GM19023 (cell line): ENCODE results near the gene HTR3C.
A peak's percentile ranks its signal among the peaks of the same experiment; 100 is the strongest.
"Not testable (repeated sequence)": the region's sequence is repeated elsewhere in the genome, so short reads cannot be mapped to it uniquely, and the experiment has no call there.

ENCODE experiments used
- ATAC-seq: cut with Tn5 transposase; IDR thresholded peaks from one replicate; pipeline ENCODE4 v1.9.1; 2021; ENCODE audit warnings: mild to moderate bottlenecking, moderate library complexity; ENCODE audit not compliant: unreplicated experiment

Gene HTR3C, protein sequence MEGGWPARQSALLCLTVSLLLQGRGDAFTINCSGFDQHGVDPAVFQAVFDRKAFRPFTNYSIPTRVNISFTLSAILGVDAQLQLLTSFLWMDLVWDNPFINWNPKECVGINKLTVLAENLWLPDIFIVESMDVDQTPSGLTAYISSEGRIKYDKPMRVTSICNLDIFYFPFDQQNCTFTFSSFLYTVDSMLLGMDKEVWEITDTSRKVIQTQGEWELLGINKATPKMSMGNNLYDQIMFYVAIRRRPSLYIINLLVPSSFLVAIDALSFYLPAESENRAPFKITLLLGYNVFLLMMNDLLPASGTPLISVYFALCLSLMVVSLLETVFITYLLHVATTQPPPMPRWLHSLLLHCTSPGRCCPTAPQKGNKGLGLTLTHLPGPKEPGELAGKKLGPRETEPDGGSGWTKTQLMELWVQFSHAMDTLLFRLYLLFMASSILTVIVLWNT

DNA sequence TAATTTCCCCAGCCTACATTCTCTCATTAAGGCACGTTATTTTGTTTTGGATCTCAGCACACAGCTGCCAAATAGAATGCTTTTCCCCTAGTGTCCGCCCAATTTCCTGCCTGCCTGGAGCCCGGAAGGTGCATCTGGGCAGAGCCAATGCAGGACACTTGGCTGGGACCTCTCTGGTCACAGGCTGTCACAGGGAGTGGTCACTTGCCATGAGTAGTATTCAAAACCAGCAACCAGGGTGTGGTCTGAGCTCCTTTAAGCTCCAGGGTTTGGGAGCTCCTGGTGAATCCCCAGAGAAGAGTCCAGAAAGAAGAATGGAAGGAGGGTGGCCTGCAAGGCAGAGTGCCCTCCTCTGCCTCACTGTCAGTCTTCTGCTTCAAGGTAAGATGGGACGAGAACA is at the start of gene HTR3C:
TSS of gene HTR3C (plus strand) at position 281 of the 400 bp plus-strand sequence. CDS start at position 315, 34 bp downstream.
- no peak for ATAC-seq

DNA sequence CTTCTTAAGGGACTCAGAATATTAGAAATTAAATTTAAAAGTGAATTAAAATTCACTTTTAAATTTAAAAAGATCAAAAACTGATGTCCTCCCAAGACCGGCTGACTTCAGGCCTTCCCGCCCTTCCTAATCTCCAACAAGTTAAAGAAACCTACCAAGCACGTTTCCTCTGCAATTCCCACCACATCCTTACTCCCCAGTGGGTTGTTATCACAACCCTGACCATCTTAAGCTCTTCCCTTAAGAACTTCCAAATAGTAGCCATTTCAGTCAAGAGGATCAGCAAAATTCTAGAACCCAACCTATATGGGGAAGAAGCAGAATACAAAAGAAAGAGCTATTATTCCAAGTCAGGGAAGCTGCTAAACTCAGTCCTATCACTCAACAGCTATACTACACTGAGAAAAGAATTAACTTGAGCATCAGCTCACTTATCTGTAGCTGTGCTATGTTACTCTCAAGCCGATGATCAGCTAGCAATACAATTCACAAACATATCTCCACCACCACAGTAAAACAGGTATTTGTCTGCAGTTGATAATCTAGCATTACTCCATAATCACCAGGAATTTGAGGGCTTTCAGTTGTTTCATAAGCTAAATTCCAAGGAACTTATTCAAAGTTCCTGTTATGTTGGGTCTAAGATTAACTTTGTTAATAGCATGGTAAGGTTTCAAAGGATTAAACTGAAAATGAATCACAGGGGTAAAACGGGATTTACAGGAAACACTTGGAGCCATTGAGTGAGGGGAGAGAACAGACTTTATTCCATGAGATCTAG is 49.5 kb upstream of the HTR3C start:
- ATAC-seq, result no peak

DNA sequence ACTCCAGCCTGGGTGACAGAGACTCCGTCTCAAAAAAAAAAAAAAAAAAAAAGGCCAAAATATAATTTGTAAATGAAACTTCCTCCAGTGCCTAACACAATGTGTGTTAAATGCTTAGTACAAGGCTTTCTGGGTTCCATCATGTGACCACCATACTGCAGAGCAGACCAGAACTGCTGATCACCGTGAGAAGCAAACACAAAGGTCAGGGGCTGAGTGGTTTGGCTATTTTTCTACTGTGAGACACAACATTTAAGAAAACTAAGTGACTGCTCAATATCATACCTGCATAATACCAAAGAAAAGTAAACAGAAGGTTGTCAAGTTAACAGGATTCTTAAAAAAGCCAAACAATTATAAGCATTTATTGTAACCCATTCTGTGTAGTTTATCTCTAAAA is 48.4 kb upstream of the HTR3C start:
- ATAC-seq, result no peak

DNA sequence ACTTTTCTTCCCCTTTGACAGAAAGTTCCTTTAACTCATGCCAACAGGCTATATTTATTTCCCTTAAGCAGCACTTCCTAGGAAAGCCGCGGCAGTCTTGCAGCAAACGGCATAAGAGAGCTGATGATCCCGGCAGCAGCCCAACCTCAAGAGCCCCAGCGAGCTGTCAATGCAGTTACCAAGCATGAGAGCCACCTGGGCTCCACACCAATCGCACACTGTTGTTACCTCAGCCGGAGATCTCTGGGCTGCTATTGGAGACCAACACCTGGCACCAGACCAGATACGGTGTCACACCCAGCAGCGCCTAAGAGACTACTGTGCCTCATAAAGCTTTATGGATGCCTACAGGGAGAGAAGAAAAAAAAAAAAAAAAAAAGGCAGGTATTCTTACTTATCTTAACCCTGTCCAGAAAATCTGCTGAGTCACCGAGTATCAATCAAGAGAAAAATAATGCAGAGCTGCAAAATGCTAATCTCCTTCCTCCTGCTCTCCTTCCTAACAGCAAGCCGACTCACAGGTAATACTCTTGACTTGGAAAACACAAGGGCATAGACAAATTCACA is 46.8 kb upstream of the HTR3C start:
- peak; percentile 83 for ATAC-seq

DNA sequence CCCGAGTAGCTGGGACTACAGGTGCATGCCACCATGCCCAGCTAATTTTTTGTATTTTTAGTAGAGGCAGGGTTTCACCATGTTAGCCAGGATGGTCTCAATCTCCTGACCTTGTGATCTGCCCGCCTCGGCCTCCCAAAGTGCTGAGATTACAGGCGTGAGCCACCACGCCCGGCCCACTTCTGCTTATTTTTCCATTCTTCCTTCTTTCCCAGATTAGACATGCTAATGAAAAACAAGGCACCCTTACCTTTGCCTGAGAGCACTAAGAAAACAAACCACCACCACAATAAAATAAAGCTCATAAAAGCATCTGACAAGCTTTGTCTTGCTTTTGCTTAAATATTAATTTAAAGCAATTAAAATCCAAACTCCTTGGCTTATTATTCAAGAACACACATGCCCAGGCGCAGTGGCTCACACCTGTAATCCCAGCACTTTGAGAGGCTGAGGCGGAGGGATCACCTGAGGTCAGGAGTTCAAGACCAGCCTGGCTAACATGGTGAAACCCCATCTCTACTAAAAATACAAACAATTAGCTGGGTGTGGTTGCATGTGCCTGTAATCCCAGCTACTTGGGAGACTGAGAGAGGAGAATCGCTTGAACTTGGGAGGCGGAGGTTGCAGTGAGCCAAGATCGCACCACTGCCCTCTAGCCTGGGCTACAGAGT is 45.6 kb upstream of the HTR3C start:
- not testable (repeated sequence) for ATAC-seq

DNA sequence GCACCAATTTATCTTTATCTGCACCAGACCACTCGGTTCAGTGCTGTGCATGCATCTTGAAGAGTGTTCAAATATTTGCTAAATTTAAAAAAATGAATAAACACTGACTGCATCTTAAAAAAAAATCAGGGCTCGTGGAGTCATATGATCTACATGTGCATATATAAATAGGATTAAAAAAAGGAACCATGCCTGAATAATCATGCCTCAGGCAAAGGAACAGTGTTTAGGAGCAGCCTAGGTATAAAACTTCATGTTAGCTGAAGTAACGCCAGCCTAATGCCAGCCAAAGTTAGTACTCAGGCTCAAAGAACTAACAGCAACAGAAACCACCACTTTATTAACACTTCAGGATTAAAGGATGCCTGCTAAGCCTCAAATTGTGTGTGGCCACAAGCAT is 44.7 kb upstream of the HTR3C start:
- ATAC-seq, result no peak

DNA sequence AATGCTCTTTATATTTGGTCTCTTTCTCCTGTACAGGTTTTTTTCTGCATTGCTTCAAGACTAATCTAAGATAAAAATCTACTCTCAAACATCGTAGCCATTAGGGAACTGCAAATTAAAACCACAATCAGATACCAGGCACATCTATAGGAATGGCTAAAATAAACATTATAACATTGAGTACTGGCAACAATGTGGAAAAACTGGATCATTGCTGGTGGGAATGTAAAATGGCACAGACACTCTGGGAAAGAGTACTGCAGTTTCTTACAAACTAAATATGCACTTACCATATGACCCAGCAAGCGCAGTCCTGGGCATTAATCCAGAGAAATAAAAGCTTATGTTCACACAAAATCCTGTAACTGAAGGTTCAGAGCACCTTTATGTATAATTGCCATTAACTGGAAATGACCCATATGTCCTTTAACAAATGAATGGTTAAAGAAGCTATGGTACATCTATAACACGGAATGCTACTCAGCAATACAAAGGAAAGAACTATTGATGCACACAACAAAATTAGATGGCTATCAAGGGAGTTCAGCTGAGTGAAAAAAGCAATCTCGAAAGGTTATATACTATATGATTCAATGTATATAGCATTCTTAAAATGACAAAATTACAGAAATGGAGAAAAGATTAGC is 41.5 kb upstream of the HTR3C start:
- no peak for ATAC-seq

DNA sequence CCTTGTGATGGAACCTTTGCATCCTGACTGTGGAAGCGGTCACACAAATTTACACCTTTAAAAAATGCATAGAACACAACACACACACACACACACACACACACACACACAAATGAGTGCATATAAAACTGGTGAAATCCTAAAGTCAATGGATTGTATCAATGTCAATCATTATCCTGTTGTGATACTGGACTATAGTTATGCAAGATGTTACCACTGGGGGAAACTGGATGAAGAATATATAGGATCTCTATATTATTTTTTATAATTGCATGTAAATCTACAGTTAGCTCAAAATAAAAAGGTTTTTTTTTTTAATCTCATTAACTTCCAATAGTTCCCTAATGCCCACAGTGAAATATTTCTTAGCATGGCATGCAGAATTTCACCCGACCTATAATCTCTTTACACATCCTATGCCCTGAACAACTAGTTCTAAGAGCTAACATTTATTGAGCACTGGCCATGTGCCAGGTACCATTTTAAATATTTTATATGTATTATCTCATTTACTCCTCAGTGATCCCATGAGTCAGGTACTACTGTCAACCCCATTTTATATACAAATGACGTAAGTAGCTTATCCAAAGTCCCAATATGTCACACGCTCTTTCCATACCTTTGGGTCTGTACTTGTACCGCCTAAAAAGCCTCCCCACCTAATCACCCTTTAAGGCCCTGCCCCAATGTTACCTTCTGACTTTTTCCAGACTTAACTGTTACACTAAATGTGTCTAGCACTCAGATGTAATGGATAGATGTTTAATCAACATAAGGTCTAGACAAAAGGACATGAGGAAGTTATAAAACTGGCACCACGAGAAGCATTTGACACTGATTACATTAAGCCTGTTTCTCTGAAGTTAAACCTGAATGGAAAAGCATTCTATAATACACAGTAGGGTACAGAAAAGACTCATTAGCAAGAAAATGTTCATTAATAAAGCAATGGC is 40.6 kb upstream of the HTR3C start:
- no peak for ATAC-seq

DNA sequence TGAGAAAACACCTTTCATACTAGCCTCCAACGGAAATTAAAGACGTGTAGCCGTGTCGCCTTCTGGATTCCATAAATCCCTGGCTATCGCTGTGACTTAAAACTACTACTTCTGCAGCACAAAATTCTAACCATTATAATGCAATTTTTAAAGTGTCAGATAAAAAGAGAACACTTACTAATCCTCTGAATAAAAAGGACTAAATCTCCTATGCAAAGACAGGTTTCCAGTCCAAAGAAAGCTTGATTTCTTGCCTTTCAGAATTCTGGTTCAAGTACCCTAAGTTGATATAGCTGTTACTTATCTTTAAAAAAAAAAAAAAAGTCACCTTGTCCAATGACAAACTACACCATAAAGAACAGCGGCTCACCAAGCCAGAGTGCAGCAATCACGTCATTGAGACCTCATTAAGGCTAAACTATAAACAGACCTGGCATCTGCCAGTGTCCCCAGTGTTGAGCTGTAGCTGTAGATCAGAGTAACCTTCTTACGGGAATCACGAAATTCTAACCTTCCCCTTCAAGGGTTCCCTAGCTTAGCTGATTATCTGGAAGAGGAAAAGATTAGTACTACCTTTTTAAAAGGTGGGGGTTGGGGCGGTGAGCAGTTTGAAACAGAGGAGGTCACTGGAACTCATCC is 37.3 kb upstream of the HTR3C start:
- no peak for ATAC-seq

DNA sequence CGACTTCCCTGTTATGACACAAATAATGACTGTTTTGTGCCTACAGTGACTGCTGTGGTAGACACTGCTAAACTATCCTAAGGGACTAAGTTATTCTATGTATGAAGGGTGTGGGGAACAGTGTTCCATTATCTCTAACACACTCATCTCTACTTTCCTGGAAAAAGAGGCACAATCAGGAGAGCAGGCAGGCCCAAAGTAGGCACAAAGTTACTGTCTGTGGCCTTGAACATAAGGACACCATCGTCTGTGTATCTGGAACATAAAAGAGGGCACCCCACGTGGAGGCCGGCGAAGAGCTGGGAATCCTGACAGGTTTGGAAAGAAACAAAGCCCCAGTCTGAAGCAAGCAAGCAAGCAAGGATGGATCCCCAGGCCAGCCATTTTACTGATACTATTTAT is 36.7 kb upstream of the HTR3C start:
- no peak for ATAC-seq

DNA sequence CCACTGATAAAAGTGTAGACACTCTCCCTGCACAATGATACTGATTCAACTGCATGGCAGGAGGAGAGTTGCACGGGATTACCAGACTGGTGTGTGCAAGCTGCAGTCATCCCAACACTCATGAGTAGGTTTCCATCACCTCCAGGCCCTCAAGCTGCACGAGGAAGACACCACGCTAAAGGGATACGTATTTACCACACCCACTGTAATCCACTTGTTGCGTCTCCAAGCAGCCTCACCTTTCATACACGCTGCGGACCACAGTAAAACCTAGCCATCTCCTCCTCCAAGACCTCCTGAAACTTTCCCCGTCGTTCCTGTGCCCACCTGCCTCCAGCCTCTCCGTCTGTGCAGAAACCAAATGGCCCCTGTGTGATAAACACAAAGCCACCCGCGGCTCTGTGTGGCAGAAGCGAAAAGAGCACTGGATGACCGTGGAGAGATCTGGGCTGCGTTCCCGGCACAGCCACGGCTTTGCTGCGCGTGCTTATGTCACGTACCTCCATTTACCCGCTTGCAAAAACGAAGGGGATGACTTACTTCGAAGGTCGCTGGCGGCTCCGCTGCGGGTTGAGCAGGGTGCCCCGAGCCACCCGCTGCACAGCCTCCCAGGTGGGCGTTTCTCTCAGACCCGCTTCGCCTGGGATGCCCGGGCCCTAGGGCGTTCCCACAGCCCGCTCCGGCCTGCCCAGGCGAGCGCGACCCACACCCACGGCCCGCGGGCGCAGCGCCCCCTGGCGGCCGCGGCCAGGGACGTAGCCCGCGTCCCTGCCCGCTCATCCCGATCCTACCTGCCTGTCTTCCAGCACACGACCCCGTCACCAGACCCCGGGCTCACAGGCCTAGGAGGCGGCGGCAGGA is 35.8 kb upstream of the HTR3C start:
- peak; percentile 79 for ATAC-seq

DNA sequence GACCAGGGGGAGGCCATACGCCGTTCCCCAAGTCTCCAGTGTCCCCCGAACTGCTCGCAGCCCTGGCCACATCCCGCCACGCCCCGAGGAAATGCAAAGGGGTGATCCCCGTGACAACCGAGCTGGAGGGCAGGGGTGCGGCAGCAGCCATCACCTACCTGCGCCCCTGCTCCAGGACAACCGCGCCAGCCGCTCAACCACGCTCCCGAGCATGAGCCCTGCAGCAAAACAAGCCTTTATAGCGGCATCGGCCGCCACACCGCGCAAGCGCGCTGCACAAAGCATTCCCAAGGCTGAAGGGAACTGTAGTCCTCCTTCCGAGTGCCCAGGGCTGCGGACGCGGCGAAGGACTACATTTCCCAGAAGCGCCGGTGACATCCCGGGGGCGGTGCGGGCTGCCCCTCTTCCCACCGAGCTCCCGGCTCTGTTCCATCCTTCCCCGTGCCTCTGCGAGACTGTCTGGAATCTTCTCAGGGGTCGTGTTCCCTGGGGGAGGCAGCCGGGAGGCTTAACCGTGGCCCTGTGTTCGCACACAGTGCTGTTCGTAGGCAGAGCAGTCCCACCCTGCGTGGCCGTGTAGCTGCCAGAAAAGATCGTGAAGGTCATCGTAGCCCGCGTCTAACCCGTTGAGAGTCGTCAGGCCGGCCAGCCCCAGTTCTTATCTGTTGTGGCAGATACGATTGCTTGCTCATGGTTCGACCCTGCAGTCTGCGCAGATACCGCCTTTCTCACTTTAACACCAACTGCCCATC is 35.0 kb upstream of the HTR3C start, which contains the start of gene ABCC5:
TSS of gene ABCC5 (minus strand) at position 213 of the 752 bp plus-strand sequence. CDS start 3,492 bp downstream, outside the sequence.
- peak; percentile 97 for ATAC-seq

DNA sequence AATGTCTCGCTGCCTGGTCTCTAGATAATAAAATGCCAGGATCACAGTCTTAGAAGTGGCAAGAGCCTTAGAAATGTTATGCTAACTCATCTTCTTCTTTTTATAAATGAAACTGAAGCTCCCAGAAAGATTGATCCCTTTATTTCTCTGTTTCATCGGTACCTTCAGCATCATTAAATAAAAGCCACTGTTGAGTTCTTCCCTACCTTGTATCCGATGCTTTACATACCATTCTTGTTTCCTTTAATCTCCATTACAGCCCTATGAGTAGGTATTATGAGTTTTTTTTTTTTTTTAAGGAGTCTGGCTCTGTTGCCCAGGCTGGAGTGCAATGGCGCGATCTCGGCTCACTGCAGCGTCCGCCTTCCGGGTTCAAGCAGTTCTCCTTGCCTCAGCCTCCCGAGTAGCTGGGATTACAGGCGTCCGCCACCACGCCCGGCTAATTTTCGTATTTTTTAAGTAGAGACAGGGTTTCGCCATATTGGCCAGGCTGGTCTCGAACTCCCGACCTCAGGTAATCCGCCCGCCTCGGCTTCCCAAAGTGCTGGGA is 34.3 kb upstream of the HTR3C start:
- no peak for ATAC-seq

DNA sequence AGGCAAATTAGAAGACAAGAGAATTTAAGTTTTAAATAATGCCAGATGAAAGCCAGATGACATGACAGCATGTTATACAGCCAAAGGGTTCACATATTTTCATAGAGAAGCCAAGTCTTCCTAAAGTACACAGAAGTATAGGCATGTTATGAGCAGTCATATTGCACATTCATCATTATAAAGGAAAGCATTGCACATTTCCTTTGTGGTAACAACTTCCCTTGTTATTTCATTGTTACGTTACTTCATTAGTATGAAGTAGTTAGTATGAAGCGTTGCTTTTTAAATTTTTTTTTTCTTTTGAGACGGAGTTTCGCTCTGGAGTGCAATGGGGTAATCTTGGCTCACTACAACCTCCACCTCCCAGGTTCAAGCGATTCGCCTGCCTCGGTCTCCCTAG is 30.5 kb upstream of the HTR3C start:
- no peak for ATAC-seq

DNA sequence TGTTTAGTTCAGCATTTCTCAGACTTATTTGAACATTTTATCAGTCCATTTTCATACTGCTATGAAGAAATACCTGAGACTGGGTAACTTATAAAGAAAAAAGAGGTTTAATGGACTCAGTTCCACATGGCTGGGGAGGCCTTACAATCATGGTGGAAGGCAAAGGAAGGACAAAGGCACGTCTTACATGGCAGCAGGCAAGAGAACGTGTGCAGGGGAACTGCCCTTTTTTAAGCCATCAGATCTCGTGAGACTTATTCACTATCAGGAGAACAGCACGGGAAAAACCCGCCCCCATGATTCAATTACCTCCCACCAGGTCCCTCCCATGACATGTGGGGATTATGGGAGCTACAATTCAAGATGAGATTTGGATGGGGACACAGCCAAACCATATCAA is 27.6 kb upstream of the HTR3C start:
- ATAC-seq, result not testable (repeated sequence)

DNA sequence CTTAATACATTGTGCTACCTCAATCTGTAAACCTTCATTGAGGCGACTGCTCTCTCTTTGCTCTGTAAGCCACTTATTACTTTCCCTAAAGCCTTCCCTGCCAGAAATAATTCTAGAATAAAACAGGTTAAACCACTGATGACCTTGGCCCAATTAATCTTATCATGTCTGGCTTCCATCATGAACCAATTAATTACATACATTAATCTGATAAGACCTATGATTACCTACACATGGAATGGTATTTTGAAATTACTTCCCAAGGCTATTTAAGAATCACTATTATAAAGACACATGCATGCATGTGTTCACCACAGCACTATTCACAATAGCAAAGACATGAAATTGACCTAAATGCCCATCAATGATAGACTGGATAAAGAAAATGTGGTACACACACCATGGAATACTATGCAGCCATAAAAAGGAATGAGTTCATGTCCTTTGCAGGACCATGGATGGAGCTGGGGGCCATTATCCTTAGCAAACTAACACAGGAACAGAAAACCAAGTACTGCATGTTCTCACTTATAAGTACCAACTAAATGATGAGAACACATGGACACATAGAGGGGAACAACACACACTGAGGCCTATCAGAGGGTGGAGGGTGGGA is 24.5 kb upstream of the HTR3C start:
- ATAC-seq, result not testable (repeated sequence)

DNA sequence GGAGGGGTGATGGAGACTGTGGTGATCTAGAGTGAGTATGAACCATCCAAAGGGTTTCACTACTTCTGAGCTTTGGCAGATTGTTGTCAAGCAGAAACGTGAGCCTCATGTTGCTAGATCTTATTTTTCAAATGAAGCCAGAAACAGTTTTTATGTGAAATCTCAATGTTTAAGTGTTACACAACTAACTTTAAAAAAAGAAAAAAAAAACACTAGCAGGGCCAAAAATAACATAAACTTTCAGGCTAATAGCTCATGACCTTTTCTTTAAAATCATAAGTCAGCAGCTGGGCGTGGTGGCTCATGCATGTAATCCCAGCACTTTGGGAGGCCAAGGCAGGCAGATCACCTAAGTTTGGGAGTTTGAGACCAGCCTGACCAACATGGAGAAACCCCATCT is 23.4 kb upstream of the HTR3C start:
- no peak for ATAC-seq
